Lower leg skin (tissue), 3 donors: ENCODE data around the gene CRTC1.

ENCODE experiments used
- POLR2A ChIP-seq, 2 donors: fragments of 450-650 bp; IDR thresholded peaks; one replicate each; pipeline ENCODE4 v1.6.1; 2016 to 2017; ENCODE audit warnings: antibody characterized with exemption in 2 of 2, mild to moderate bottlenecking in 1 of 2, moderate library complexity in 1 of 2
- TF ChIP-seq, protein P1 (sequence below), 3 donors: fragments of 450-650 bp; IDR thresholded peaks; one replicate each; pipeline ENCODE4 v1.5.1; 2016; ENCODE audit warnings: antibody characterized with exemption in 3 of 3, mild to moderate bottlenecking in 3 of 3, moderate library complexity in 2 of 3

DNA sequence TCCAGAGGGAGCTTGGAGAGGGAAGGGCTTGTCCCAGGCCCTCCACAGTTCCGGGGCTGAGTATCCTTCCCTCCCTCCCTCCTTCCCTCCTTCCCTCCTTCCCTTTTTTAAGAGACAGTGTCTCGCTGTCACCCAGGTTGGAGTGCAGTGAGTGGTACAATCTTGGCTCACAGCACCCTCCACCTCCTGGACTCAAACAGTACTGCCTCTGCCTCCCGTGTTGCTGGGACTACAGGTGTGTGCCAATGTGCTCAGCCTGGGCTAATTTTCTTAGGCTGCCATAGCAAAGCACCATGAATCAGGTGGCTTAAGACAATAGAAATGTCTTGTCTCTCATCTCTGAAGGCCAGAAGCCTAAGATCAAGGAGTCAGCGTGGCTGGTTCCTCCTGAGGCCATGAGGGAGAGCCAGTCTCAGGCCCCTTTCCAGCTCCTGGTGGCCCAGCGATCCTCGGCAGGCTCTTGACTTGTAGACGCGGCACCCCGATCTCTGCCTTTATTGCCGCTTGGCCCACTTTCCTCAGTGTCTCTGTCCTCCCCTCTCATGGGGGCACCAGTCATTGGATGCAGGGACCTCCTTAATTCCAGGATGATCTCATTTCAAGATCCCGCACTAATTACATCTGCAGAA, 47.5 kb downstream of the CRTC1 start:
- TF ChIP-seq, protein P1, sequence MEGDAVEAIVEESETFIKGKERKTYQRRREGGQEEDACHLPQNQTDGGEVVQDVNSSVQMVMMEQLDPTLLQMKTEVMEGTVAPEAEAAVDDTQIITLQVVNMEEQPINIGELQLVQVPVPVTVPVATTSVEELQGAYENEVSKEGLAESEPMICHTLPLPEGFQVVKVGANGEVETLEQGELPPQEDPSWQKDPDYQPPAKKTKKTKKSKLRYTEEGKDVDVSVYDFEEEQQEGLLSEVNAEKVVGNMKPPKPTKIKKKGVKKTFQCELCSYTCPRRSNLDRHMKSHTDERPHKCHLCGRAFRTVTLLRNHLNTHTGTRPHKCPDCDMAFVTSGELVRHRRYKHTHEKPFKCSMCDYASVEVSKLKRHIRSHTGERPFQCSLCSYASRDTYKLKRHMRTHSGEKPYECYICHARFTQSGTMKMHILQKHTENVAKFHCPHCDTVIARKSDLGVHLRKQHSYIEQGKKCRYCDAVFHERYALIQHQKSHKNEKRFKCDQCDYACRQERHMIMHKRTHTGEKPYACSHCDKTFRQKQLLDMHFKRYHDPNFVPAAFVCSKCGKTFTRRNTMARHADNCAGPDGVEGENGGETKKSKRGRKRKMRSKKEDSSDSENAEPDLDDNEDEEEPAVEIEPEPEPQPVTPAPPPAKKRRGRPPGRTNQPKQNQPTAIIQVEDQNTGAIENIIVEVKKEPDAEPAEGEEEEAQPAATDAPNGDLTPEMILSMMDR (IDR thresholded peaks at IDR 0.05), result no peak
- TF ChIP-seq POLR2A (IDR thresholded peaks at IDR 0.05), result no peak
